ENCODE results near the gene ACBD4.

DNA sequence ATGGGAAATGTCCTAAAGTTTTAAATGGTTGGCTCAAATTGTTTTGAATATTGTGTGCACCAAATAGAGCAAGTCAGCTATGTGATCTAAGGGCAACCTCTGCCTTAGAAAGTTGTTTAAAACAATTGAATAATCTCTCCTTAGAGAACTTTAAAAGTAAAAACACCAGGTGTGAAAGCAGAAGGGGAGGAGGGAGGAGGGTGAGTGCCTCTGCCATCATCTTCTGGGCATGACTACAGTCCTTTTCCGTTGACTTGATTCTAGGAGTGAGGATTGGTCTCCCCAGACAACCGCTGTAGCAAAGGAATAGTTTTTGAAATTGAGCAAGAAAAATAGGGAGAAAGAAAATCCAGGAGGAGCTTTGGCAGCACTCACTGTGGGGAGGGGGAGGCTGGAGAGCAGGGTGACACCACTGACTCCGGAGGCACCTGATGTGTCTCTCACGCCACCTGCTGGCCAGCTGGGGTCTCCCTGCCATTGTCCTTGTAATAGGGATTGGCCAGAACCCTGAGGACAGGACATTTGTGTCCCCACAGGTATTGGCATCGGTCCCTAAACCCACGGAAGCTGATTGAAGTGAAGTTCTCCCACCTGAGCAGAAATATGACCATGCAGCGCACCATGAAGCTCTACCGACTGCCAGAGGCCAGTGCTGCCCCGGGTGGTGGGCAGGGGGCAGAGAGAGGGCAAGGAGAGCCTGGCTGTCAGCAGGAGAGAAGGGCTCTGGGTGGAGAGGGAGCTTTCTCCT, 36.4 kb upstream of the ACBD4 start:
- TF ChIP-seq POLR2A (IDR thresholded peaks at IDR 0.05) (no peak), POLR2AphosphoS5 (IDR thresholded peaks at IDR 0.05; ENCODE audit: insufficient read depth in 1 of 2, low read depth in 1 of 2) (peak; percentile 42 to 60)

Data from vagina (tissue), 2 donors.